GM23338 (cell line): ENCODE measurements around the gene ARSB. TPM values are rescaled to one million over a fixed set of nuclear protein-coding genes. Genes with fewer than 3 reads are reported as not detected.
A peak's percentile ranks its signal among the peaks of the same experiment; 100 is the strongest.

ENCODE experiments used
- ATAC-seq: fragments of 200-7000 bp; cut with Tn5 transposase; 3 replicates; pipeline ENCODE4 v1.9.1; 2020
- DNase-seq: peaks from one replicate; pipeline ENCODE4 v3.0.0-alpha.2; 2015; ENCODE audit warnings: low spot score
- H2AFZ ChIP-seq: fragments of 200-600 bp; sonication (generic); 2 replicates; pipeline ENCODE4 v1.8.0; 2016; ENCODE audit warnings: antibody characterized with exemption, mild to moderate bottlenecking, moderate library complexity
- H3F3A ChIP-seq: fragments of 200-600 bp; sonication (generic); replicated peaks from 2 replicates; pipeline ENCODE4 v1.8.0; 2017; ENCODE audit warnings: antibody characterized with exemption, mixed run types, low read depth
- H3K27ac ChIP-seq: fragments of 200-600 bp; sonication (generic); 2 replicates; pipeline ENCODE4 v1.6.1; 2016; ENCODE audit warnings: low read depth
- H3K27me3 ChIP-seq: fragments of 200-600 bp; sonication (generic); 2 replicates; pipeline ENCODE4 v1.8.0; 2016; ENCODE audit warnings: mild to moderate bottlenecking, mixed run types, moderate library complexity; ENCODE audit not compliant: insufficient read depth
- H3K36me3 ChIP-seq: fragments of 200-600 bp; sonication (generic); 2 replicates; pipeline ENCODE4 v1.8.0; 2016; ENCODE audit warnings: mild to moderate bottlenecking; ENCODE audit not compliant: insufficient read depth
- H3K4me1 ChIP-seq: fragments of 200-600 bp; sonication (generic); 2 replicates; pipeline ENCODE4 v1.8.0; 2016; ENCODE audit warnings: mild to moderate bottlenecking, moderate library complexity; ENCODE audit not compliant: insufficient read depth
- H3K4me2 ChIP-seq: fragments of 200-600 bp; sonication (generic); 2 replicates; pipeline ENCODE4 v1.7.1; 2017; ENCODE audit warnings: mixed run types
- H3K4me3 ChIP-seq: fragments of 200-600 bp; sonication (generic); 2 replicates; pipeline ENCODE4 v1.6.1; 2016; ENCODE audit warnings: mixed run types
- H3K79me2 ChIP-seq: fragments of 200-600 bp; sonication (generic); replicated peaks from 2 replicates; pipeline ENCODE4 v1.8.0; 2017; ENCODE audit warnings: mild to moderate bottlenecking; ENCODE audit not compliant: insufficient read depth
- H3K9me2 ChIP-seq: fragments of 200-600 bp; sonication (generic); 2 replicates; pipeline ENCODE4 v1.8.0; 2017; ENCODE audit not compliant: insufficient read depth
- H4K20me1 ChIP-seq: fragments of 200-600 bp; sonication (generic); replicated peaks from 2 replicates; pipeline ENCODE4 v1.8.0; 2017; ENCODE audit warnings: mild to moderate bottlenecking; ENCODE audit not compliant: insufficient read depth
- H3K27ac Mint-ChIP-seq: 2 replicates; pipeline ENCODE4 v1.8.0; 2020; ENCODE audit warnings: inconsistent platforms, mild to moderate bottlenecking, moderate library complexity, mixed read lengths
- H3K27me3 Mint-ChIP-seq: 3 replicates; pipeline ENCODE4 v1.8.0; 2022; ENCODE audit warnings: low read depth, mild to moderate bottlenecking, moderate library complexity, mixed read lengths, inconsistent platforms; ENCODE audit not compliant: insufficient read depth, poor library complexity
- H3K36me3 Mint-ChIP-seq: 3 replicates; pipeline ENCODE4 v1.8.0; 2021; ENCODE audit warnings: low read depth, mild to moderate bottlenecking, inconsistent platforms, moderate library complexity, mixed read lengths
- H3K4me1 Mint-ChIP-seq: 3 replicates; pipeline ENCODE4 v1.8.0; 2020; ENCODE audit warnings: mild to moderate bottlenecking, inconsistent platforms, mixed read lengths
- H3K4me3 Mint-ChIP-seq: 3 replicates; pipeline ENCODE4 v1.8.0; 2021; ENCODE audit warnings: moderate library complexity, mild to moderate bottlenecking, inconsistent platforms, mixed read lengths
- H3K9me3 Mint-ChIP-seq: 3 replicates; pipeline ENCODE4 v1.8.0; 2020; ENCODE audit warnings: moderate library complexity, mild to moderate bottlenecking, inconsistent platforms, mixed read lengths
- CREB1 ChIP-seq: fragments of 250-450 bp; sonication (Bioruptor Pico); IDR thresholded peaks from 2 replicates; pipeline ENCODE4 v1.5.0; 2020; ENCODE audit warnings: low read depth, mild to moderate bottlenecking, moderate library complexity
- EZH2 ChIP-seq: fragments of 200-600 bp; sonication (generic); IDR thresholded peaks from one replicate; pipeline ENCODE4 v1.8.0; 2017; ENCODE audit warnings: antibody characterized with exemption, mild to moderate bottlenecking, low read depth; ENCODE audit not compliant: unreplicated experiment
- EZH2phosphoT487 ChIP-seq: fragments of 200-600 bp; sonication (generic); IDR thresholded peaks from one replicate; pipeline ENCODE4 v1.8.1; 2018; ENCODE audit warnings: antibody characterized with exemption; ENCODE audit not compliant: unreplicated experiment
- JUNB ChIP-seq: IDR thresholded peaks from one replicate; pipeline ENCODE4 v1.6.1; 2016; ENCODE audit warnings: antibody characterized with exemption; ENCODE audit not compliant: unreplicated experiment
- NANOG ChIP-seq: IDR thresholded peaks from 2 replicates; pipeline ENCODE4 v1.6.1; 2016; ENCODE audit warnings: antibody characterized with exemption, borderline replicate concordance
- POLR2AphosphoS5 ChIP-seq: IDR thresholded peaks from 2 replicates; pipeline ENCODE4 v1.6.1; 2016; ENCODE audit warnings: antibody characterized with exemption, low read depth
- STAT1 ChIP-seq: IDR thresholded peaks from one replicate; pipeline ENCODE4 v1.6.1; 2016; ENCODE audit warnings: antibody characterized with exemption; ENCODE audit not compliant: unreplicated experiment
- ZNF114 ChIP-seq: fragments of 250-450 bp; sonication (Bioruptor Pico); IDR thresholded peaks from 2 replicates; pipeline ENCODE4 v1.5.0; 2020; ENCODE audit warnings: mild to moderate bottlenecking, moderate library complexity
- ZNF331 ChIP-seq: fragments of 250-450 bp; sonication (Bioruptor Pico); IDR thresholded peaks from 2 replicates; pipeline ENCODE4 v1.5.0; 2020; ENCODE audit warnings: low read depth, mild to moderate bottlenecking, moderate library complexity
- polyA plus RNA-seq: library from polyadenylated mRNA; unstranded; fragments of >200 nt; fragmentation: Nextera tagmentation; extraction: Ambion mirVana; gene quantifications from 2 replicates; pipeline ENCODE4 v1.2.1, GENCODE V29; 2016
- total RNA-seq: library from RNA; depleted of rRNA; stranded (reverse); fragments of >200 nt; shearing (Covaris generic); gene quantifications from 2 replicates; pipeline ENCODE4 v1.2.3, GENCODE V29; 2014
- TF ChIP-seq, protein P1 (sequence below): fragments of 250-450 bp; sonication (Bioruptor Pico); IDR thresholded peaks from 2 replicates; pipeline ENCODE4 v1.5.0; 2020; ENCODE audit warnings: mild to moderate bottlenecking, moderate library complexity
- TF ChIP-seq, protein P2 (sequence below): IDR thresholded peaks from 2 replicates; pipeline ENCODE4 v1.6.1; 2016; ENCODE audit warnings: antibody characterized with exemption
- TF ChIP-seq, protein P3 (sequence below): IDR thresholded peaks from one replicate; pipeline ENCODE4 v1.6.1; 2018; ENCODE audit warnings: antibody characterized with exemption; ENCODE audit not compliant: unreplicated experiment
- TF ChIP-seq, protein P4 (sequence below), 2 experiments: fragments of 200-600 bp in 1 of 2; sonication (generic) in 1 of 2; conservative IDR thresholded peaks; 2 replicates each; pipeline versions ENCODE4 v1.5.1 to v1.6.1; 2016 to 2017; ENCODE audit warnings: antibody characterized with exemption in 2 of 2, low read depth in 2 of 2, mild to moderate bottlenecking in 2 of 2, moderate library complexity in 1 of 2

Gene ARSB
- total and polyA plus RNA-seq, 2 experiments from 2014 or later, result 7.4 to 24.6 TPM

DNA sequence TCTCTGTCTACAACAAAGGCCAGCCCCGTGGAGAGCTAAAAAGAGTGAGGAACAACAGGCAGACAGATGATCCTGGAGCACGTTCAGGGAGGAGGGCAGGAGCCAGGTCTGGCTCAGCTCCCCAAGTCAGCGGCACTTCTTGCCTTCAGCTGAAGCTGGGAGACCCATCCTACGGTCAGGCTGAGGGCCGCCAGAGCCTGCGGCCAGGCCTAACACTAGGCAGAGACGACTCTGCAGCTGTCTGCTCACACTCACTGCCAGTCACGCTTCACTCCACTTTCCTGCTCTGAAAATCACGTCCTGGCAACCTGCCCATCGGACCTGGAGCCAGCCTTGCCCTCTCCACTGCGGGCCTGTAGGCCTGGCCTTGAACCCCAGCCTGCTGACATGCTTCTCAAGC lies 175.7 kb downstream of the ARSB start:
- H3K36me3 ChIP-seq, result no peaks in the 10 kb centered on the region
- no peaks in the 10 kb centered on the region for H4K20me1 ChIP-seq
- TF ChIP-seq, protein P1, sequence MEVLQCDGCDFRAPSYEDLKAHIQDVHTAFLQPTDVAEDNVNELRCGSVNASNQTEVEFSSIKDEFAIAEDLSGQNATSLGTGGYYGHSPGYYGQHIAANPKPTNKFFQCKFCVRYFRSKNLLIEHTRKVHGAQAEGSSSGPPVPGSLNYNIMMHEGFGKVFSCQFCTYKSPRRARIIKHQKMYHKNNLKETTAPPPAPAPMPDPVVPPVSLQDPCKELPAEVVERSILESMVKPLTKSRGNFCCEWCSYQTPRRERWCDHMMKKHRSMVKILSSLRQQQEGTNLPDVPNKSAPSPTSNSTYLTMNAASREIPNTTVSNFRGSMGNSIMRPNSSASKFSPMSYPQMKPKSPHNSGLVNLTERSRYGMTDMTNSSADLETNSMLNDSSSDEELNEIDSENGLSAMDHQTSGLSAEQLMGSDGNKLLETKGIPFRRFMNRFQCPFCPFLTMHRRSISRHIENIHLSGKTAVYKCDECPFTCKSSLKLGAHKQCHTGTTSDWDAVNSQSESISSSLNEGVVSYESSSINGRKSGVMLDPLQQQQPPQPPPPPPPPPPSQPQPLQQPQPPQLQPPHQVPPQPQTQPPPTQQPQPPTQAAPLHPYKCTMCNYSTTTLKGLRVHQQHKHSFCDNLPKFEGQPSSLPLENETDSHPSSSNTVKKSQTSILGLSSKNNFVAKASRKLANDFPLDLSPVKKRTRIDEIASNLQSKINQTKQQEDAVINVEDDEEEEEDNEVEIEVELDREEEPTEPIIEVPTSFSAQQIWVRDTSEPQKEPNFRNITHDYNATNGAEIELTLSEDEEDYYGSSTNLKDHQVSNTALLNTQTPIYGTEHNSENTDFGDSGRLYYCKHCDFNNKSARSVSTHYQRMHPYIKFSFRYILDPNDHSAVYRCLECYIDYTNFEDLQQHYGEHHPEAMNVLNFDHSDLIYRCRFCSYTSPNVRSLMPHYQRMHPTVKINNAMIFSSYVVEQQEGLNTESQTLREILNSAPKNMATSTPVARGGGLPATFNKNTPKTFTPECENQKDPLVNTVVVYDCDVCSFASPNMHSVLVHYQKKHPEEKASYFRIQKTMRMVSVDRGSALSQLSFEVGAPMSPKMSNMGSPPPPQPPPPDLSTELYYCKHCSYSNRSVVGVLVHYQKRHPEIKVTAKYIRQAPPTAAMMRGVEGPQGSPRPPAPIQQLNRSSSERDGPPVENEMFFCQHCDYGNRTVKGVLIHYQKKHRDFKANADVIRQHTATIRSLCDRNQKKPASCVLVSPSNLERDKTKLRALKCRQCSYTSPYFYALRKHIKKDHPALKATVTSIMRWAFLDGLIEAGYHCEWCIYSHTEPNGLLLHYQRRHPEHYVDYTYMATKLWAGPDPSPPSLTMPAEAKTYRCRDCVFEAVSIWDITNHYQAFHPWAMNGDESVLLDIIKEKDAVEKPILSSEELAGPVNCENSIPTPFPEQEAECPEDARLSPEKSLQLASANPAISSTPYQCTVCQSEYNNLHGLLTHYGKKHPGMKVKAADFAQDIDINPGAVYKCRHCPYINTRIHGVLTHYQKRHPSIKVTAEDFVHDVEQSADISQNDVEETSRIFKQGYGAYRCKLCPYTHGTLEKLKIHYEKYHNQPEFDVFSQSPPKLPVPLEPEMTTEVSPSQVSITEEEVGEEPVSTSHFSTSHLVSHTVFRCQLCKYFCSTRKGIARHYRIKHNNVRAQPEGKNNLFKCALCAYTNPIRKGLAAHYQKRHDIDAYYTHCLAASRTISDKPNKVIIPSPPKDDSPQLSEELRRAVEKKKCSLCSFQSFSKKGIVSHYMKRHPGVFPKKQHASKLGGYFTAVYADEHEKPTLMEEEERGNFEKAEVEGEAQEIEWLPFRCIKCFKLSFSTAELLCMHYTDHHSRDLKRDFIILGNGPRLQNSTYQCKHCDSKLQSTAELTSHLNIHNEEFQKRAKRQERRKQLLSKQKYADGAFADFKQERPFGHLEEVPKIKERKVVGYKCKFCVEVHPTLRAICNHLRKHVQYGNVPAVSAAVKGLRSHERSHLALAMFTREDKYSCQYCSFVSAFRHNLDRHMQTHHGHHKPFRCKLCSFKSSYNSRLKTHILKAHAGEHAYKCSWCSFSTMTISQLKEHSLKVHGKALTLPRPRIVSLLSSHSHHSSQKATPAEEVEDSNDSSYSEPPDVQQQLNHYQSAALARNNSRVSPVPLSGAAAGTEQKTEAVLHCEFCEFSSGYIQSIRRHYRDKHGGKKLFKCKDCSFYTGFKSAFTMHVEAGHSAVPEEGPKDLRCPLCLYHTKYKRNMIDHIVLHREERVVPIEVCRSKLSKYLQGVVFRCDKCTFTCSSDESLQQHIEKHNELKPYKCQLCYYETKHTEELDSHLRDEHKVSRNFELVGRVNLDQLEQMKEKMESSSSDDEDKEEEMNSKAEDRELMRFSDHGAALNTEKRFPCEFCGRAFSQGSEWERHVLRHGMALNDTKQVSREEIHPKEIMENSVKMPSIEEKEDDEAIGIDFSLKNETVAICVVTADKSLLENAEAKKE (CRISPR knock-in tag), result no peak
- TF ChIP-seq POLR2AphosphoS5 (no peak), ZNF331 (CRISPR knock-in tag) (no peak), JUNB (no peak), NANOG (no peak), CREB1 (CRISPR knock-in tag) (no peak), ZNF114 (CRISPR knock-in tag) (no peak), STAT1 (no peak), EZH2phosphoT487 (no peak), EZH2 (no peak)
- TF ChIP-seq, protein P2, sequence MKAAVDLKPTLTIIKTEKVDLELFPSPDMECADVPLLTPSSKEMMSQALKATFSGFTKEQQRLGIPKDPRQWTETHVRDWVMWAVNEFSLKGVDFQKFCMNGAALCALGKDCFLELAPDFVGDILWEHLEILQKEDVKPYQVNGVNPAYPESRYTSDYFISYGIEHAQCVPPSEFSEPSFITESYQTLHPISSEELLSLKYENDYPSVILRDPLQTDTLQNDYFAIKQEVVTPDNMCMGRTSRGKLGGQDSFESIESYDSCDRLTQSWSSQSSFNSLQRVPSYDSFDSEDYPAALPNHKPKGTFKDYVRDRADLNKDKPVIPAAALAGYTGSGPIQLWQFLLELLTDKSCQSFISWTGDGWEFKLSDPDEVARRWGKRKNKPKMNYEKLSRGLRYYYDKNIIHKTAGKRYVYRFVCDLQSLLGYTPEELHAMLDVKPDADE, result no peak
- TF ChIP-seq, protein P3, sequence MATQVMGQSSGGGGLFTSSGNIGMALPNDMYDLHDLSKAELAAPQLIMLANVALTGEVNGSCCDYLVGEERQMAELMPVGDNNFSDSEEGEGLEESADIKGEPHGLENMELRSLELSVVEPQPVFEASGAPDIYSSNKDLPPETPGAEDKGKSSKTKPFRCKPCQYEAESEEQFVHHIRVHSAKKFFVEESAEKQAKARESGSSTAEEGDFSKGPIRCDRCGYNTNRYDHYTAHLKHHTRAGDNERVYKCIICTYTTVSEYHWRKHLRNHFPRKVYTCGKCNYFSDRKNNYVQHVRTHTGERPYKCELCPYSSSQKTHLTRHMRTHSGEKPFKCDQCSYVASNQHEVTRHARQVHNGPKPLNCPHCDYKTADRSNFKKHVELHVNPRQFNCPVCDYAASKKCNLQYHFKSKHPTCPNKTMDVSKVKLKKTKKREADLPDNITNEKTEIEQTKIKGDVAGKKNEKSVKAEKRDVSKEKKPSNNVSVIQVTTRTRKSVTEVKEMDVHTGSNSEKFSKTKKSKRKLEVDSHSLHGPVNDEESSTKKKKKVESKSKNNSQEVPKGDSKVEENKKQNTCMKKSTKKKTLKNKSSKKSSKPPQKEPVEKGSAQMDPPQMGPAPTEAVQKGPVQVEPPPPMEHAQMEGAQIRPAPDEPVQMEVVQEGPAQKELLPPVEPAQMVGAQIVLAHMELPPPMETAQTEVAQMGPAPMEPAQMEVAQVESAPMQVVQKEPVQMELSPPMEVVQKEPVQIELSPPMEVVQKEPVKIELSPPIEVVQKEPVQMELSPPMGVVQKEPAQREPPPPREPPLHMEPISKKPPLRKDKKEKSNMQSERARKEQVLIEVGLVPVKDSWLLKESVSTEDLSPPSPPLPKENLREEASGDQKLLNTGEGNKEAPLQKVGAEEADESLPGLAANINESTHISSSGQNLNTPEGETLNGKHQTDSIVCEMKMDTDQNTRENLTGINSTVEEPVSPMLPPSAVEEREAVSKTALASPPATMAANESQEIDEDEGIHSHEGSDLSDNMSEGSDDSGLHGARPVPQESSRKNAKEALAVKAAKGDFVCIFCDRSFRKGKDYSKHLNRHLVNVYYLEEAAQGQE, result no peak
- TF ChIP-seq, protein P4, sequence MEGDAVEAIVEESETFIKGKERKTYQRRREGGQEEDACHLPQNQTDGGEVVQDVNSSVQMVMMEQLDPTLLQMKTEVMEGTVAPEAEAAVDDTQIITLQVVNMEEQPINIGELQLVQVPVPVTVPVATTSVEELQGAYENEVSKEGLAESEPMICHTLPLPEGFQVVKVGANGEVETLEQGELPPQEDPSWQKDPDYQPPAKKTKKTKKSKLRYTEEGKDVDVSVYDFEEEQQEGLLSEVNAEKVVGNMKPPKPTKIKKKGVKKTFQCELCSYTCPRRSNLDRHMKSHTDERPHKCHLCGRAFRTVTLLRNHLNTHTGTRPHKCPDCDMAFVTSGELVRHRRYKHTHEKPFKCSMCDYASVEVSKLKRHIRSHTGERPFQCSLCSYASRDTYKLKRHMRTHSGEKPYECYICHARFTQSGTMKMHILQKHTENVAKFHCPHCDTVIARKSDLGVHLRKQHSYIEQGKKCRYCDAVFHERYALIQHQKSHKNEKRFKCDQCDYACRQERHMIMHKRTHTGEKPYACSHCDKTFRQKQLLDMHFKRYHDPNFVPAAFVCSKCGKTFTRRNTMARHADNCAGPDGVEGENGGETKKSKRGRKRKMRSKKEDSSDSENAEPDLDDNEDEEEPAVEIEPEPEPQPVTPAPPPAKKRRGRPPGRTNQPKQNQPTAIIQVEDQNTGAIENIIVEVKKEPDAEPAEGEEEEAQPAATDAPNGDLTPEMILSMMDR (conservative IDR thresholded peaks at IDR 0.05; ENCODE audit: low read depth in 2 of 2), result no peak
- Mint-ChIP-seq H3K4me3 (no peak overlapping the region), H3K9me3 (no peaks in the 10 kb centered on the region), H3K36me3 (no peaks in the 10 kb centered on the region; the same call in 2 of the 3 replicates), H3K4me1 (peaks cover 14% of the 10 kb centered on the region), H3K27me3 (peaks cover 8% of the 10 kb centered on the region), H3K27ac (no peak overlapping the region)
- H3K4me3 ChIP-seq, result no peak overlapping the region
- H3K27me3 ChIP-seq, result no peaks in the 10 kb centered on the region
- no peaks in the 10 kb centered on the region for H3K9me2 ChIP-seq
- H3K4me1 ChIP-seq, result peaks cover 4% of the 10 kb centered on the region; the same call in 1 of the 2 replicates
- DNase-seq, result no peak
- H3K27ac ChIP-seq, result no peak overlapping the region
- no peak overlapping the region for H2AFZ ChIP-seq
- H3K4me2 ChIP-seq, result no peak overlapping the region
- ATAC-seq, result peak; percentile 48; the same call in 1 of the 3 replicates
- no peaks in the 10 kb centered on the region for H3F3A ChIP-seq
- no peaks in the 10 kb centered on the region for H3K79me2 ChIP-seq
